OCI-M1 (cell line): ENCODE measurements around the gene GPR26.

ENCODE experiments used
- DNase-seq: peaks from one replicate; lab custom pipeline; 2025; lab: John Stamatoyannopoulos, UW

GPR26 gene

GRCh38 chr10:123666318-123667236 is at the start of gene GPR26:
TSS of gene GPR26 (plus strand) at chr10:123666355. CDS start at chr10:123666408, 53 bp downstream.
- no peak for DNase-seq

GRCh38 chr10:123618224-123618623 is 47.9 kb upstream of the GPR26 start:
- no peak for DNase-seq

DNA sequence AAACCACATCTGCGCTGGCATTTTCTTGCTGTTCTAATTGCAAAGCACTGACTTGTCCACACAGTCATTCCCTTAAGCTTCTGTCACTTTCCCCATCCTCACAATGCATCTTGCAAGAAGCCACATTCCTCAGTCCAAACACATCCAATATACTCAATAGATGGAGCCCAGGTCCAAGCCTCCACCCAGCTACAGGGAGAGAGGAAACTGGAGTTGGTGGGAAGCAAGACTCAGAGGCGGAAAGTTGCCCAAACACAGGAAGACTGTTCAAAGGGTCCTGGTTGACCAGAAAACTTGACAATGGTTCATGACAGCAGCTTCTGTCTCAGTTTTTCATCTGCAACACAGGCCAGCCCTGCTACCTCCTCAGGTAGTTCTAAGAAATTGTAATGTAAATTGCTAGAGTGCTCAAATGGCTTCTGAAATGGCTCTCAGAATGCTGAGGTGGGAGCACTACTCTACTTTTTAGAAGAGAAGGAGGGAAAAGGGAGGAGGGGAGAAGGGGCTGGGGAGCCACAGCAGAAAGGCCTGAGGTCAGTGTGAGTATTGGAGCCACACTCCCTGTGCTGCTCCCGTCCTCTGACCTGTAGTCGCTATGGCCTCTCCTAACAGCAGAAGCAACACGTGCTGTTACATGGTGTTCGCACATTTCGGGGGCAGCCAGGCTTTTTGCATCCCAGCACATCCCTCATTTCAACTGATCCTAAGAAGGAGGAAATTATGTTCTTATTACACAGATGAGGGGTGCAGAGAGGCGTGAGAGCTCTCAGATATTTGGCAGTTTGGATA is 46.9 kb upstream of the GPR26 start:
- DNase-seq: no peak

- DNase-seq: no peak
Observed at GRCh38 chr10:123620621-123621020, 45.5 kb upstream of the GPR26 start.

DNA sequence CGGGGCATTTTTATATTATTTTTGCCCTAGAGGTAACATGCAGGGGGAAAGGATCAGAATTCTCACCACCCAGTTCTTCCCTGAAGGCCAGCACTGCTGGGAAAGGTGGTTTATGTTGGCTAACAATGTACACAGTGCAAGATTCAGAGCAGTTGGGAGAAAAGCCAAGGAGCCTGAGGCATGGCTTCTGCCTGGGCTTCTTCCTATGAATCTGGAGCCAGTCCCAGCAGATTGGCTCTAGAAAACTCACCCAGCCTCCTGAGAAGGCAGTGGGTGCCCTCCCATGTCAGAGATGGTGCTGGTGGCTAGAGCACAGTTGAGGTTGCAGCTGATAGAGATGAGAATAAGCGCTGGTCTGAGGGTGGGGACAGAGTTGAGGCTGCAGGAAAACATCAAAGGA is 44.7 kb upstream of the GPR26 start:
- no peak for DNase-seq

DNA sequence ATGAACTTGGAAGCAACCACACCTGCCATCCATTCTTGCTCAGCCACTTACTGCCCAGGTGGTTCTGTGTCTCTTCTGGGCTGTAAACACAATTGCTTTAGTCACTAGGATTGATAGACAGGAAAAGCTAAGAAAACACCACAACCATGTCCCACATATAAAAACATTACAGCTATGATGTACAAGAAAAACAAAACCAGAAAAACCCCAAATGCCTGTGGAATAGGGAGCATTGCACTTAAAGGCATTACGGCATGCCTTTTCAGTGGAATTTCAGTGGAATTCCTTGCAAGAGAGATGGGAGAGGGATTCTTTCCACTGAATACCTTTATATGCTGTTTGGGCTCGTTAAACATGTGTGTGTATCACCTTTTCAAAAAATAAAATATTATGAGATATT is 44.2 kb upstream of the GPR26 start:
- DNase-seq: no peak

DNA sequence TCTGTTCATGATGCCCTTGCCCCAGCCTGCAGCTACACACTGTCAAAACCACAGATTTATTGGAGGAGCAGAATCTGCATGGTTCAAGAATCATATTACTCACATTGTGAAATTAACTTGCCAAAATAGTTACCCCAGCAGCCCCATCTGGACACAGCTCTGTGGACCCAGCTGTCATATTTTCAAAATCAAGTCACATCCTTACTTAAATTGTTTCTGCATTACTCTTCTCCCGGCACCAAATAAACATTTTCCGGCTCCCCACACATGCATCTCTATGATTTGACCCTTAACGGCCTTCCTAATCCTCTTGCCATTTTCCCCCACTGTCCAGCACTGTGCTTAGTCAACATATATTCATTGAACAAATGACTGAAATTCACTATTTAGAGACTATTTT is 43.8 kb upstream of the GPR26 start:
- DNase-seq: no peak

- no peak for DNase-seq
Observed at GRCh38 chr10:123624086-123624485, 42.1 kb upstream of the GPR26 start.

GRCh38 chr10:123633106-123633505 is 33.0 kb upstream of the GPR26 start:
- no peak for DNase-seq

- DNase-seq: no peak
Observed at GRCh38 chr10:123633636-123634035, 32.5 kb upstream of the GPR26 start.

GRCh38 chr10:123634221-123634620 is 31.9 kb upstream of the GPR26 start:
- no peak for DNase-seq

GRCh38 chr10:123635131-123635530 is 31.0 kb upstream of the GPR26 start:
- DNase-seq: no peak

GRCh38 chr10:123635745-123636144 is 30.4 kb upstream of the GPR26 start:
- DNase-seq: no peak

DNA sequence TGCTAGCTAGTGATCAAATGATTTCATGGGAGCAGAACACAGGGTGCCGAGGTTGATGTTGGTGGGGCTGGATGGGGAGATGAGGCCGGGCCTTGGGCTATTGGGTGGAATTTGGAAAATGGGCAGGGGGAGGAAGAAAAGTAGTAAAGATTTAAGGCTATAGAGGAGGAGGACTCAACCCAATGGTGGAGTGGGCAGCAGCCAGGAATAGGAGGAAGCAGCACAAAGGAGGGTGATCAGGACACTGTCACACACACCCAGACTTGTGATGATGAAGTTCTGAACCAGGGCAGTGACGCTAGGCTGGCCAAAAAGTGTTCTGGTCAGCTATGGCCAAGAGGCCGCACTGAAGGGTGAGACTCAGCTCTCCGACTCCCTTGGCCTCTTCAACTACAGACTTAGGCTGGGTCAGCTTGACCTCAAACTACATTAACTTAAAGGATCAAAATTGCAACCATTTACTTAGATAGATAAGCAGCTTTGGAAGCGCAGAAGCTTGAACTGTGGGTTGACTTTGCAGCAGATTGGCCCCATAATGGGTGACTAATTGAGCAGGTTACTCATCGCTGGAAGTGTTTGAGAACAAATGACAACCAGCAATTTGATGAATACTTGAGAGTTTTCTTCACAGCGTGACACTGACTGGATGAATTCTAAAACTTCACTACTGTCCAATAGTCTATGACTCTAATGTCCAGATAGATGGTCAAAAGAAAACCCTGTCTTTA is 29.4 kb upstream of the GPR26 start:
- no peak for DNase-seq

- no peak for DNase-seq
Observed at GRCh38 chr10:123637326-123637880, 28.8 kb upstream of the GPR26 start.

GRCh38 chr10:123639131-123639530 is 27.0 kb upstream of the GPR26 start:
- DNase-seq: no peak

GRCh38 chr10:123640016-123640535 is 26.1 kb upstream of the GPR26 start:
- no peak for DNase-seq

DNA sequence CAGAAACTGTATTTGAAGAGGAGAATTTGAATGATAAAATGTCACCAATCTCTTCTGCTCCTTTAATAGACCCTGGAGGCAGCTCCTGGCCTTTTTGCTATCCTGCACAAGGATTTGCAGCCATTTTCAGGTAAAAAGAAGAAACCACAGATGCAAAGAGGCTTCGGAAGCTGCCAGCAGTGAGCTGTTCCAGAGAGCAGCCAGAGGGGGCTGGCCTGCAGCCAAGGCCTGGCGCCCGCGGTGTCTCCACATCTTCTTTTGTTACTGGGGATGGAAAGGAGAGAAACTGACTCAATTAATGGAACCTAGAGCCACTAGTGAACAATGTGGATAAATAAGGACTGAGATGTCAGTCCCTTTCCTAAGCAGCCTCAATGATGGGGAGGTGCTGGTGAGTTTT is 23.9 kb upstream of the GPR26 start:
- no peak for DNase-seq

DNA sequence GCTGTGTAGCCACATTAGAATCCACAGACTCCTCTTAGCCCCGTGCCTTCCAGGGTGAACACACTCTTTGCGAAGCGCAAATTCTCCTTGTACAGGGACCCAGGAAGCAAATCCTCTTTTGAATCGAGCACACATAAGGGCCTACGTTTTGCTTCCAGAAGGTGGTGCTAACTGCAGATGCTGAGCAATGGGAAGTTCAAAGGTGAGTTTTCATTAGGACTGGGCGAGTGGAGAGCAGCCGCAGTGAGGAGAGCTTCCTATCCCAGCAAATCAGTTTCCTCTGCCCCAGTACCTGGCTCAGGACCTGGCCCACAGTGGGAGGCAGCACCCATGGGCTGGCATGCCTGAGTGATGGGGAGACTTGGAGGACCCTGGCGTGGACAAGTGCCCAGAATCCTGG is 23.5 kb upstream of the GPR26 start:
- no peak for DNase-seq

- no peak for DNase-seq
Observed at GRCh38 chr10:123643315-123643714, 22.8 kb upstream of the GPR26 start.

DNA sequence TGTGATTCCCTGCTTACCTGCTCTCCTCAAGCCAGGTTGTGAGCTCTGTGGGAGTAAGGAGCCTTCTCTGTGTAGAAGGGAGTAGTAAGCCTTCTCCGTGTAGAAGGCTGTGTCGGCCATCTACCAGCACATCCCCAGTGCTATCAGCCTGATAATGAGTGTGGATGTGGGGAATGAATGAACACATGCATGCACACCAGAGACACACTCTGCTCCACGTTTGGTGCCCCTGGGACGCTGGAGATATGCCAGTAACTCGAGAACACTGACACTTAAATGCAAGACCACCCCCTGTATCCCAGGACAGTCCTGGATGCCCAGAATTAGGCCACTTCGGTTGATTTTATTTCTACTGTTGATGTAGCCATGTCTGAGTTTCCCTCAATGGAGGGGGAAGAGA is 21.1 kb upstream of the GPR26 start:
- no peak for DNase-seq

DNA sequence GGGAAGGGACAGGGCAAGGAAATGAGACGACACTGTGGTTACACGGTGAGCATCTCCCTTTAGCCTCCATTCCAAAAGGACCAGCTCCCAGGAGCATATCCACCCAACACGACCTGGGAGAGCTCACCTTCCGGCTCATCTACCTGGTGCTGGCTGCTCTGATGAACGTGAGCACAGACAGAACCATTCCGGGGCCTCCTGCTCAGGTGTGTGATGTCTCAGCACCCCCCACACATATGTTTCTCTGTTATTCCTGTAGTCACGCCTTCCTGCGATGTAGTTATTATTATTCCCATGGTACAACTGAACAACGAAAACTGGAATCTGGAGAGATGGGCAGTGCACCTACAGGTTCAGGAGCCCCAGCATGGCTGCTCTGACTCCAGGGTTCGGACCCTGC is 20.5 kb upstream of the GPR26 start:
- no peak for DNase-seq
